Transverse colon (tissue), 4 donors: ENCODE results near the gene NR2C2AP. TPM values are rescaled to one million over a fixed set of nuclear protein-coding genes. Genes with fewer than 3 reads are reported as not detected.

Source experiments
- DNase-seq: peaks from one replicate; pipeline ENCODE4 v3.0.0-alpha.2; 2019
- H3K27ac ChIP-seq, 4 donors: fragments of 200-600 bp; sonication (generic); 2 replicates each; pipeline ENCODE4 v1.5.1; 2016 to 2018; ENCODE audit warnings: inconsistent platforms in 4 of 4
- H3K27me3 ChIP-seq: fragments of 200-600 bp; sonication (generic); 2 replicates; pipeline ENCODE4 v1.5.1; 2017; ENCODE audit warnings: inconsistent platforms
- H3K36me3 ChIP-seq, 4 donors: fragments of 200-600 bp; sonication (generic); 2 replicates each; pipeline ENCODE4 v1.5.1; 2017 to 2019; ENCODE audit warnings: inconsistent platforms in 4 of 4
- H3K4me1 ChIP-seq, 4 donors: fragments of 200-600 bp; sonication (generic); 2 replicates each; pipeline ENCODE4 v1.5.1; 2017 to 2020; ENCODE audit warnings: inconsistent platforms in 4 of 4
- H3K4me3 ChIP-seq, 4 donors: fragments of 200-600 bp; sonication (generic); 1 replicate in 1 of 4; 2 replicates in 3 of 4; pipeline versions ENCODE4 v1.5.1 to v1.6.1; 2017 to 2019; ENCODE audit warnings: inconsistent platforms in 4 of 4
- H3K9me3 ChIP-seq, 2 donors: fragments of 200-600 bp; sonication (generic); 2 replicates each; pipeline ENCODE4 v1.5.1; 2017 to 2019; ENCODE audit warnings: inconsistent platforms in 2 of 2
- EP300 ChIP-seq: sonication (generic); formaldehyde crosslinking; IDR thresholded peaks from one replicate; pipeline ENCODE4 v1.6.1; 2017; ENCODE audit warnings: antibody characterized with exemption, low read depth
- POLR2A ChIP-seq: fragments of 450-650 bp; IDR thresholded peaks from one replicate; pipeline ENCODE4 v1.6.1; 2016; ENCODE audit warnings: antibody characterized with exemption, mild to moderate bottlenecking, moderate library complexity
- POLR2AphosphoS5 ChIP-seq, 3 donors: sonication (generic); formaldehyde crosslinking; IDR thresholded peaks; one replicate each; pipeline ENCODE4 v1.6.1; 2016; ENCODE audit warnings: antibody characterized with exemption in 3 of 3
- WGBS, 2 donors: methylation state at CpG; one replicate each; pipeline ENCODE4 v1.1.5; 2018; ENCODE audit warnings: low coverage in 1 of 2; 5-methylcytosine and 5-hydroxymethylcytosine counted together
- in situ Hi-C, 4 donors: fragments of 200-750 bp; cut with MboI; loops; one replicate each; pipeline versions ENCODE4 v1.15.0 to v1.15.1; 2017; ENCODE audit warnings: low sequenced_read_pairs in 3 of 4, low pct_ligation_motif_present in 1 of 4, low pct_unique_long_range_greater_than_20kb in 1 of 4
- intact Hi-C: fragments of 100-400 bp; cut with DNase I; formaldehyde crosslinking; loops from one replicate; pipeline ENCODE4 v1.15.1; 2023; ENCODE audit warnings: low total_unique reads
- total RNA-seq, 4 donors: library from RNA; depleted of rRNA; stranded (reverse); fragments of >200 nt; gene quantifications; one replicate each; pipeline ENCODE4 v1.1.0, GENCODE V29; 2016
- TF ChIP-seq, protein P1 (sequence below), 5 experiments: fragments of 200-600 bp in 3 of 5; fragments of 450-650 bp in 2 of 5; sonication (generic) in 3 of 5; IDR thresholded peaks; 1 replicate in 2 of 5; 2 replicates in 3 of 5; pipeline ENCODE4 v1.5.1; 2016 to 2017; ENCODE audit warnings: antibody characterized with exemption in 5 of 5, inconsistent platforms in 3 of 5, mild to moderate bottlenecking in 2 of 5, moderate library complexity in 1 of 5

Gene NR2C2AP
- total RNA-seq, 4 donors from 2014 or later: 2.2 to 12.3 (median 6.4) TPM

DNA sequence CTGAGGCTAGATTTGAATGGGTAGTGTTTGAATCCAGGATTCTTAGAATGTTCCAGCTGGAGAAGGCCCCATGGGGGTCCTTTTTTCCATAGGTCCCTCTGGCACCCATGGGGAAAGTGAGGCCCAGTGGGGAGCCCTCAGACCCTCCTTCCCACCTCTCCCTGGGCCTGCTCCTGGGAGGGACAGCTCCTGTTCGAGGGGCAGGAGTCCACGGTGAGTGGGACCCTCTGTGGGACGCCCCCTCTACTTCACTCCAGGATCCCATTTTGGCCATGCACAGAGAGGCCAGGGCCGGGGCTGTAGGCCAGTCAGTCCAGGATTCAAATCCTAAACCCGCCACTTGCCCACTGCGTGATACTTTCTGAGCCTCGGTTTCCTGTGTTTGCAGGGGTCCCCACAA lies 40.7 kb downstream of the NR2C2AP start:
- TF ChIP-seq, protein P1, sequence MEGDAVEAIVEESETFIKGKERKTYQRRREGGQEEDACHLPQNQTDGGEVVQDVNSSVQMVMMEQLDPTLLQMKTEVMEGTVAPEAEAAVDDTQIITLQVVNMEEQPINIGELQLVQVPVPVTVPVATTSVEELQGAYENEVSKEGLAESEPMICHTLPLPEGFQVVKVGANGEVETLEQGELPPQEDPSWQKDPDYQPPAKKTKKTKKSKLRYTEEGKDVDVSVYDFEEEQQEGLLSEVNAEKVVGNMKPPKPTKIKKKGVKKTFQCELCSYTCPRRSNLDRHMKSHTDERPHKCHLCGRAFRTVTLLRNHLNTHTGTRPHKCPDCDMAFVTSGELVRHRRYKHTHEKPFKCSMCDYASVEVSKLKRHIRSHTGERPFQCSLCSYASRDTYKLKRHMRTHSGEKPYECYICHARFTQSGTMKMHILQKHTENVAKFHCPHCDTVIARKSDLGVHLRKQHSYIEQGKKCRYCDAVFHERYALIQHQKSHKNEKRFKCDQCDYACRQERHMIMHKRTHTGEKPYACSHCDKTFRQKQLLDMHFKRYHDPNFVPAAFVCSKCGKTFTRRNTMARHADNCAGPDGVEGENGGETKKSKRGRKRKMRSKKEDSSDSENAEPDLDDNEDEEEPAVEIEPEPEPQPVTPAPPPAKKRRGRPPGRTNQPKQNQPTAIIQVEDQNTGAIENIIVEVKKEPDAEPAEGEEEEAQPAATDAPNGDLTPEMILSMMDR (IDR thresholded peaks at IDR 0.05): no peak
- TF ChIP-seq POLR2A: no peak
- TF ChIP-seq EP300: no peak
- no peak for TF ChIP-seq POLR2AphosphoS5 (IDR thresholded peaks at IDR 0.05)
- Histone ChIP-seq H3K4me1 (no peaks in the 10 kb centered on the region), H3K9me3 (no peaks in the 10 kb centered on the region), H3K4me3 (no peak overlapping the region), H3K36me3 (no peaks in the 10 kb centered on the region), H3K27me3 (no peaks in the 10 kb centered on the region), H3K27ac (no peak overlapping the region)
- DNase-seq: no peak
- intact Hi-C loops: no loop called here
- 90% methylated on average over 7 of the region's 7 CpGs; no CpG with 5 or more reads in 1 of the 2 donors for WGBS, 2 donors
- in situ Hi-C loops: no loop called here

DNA sequence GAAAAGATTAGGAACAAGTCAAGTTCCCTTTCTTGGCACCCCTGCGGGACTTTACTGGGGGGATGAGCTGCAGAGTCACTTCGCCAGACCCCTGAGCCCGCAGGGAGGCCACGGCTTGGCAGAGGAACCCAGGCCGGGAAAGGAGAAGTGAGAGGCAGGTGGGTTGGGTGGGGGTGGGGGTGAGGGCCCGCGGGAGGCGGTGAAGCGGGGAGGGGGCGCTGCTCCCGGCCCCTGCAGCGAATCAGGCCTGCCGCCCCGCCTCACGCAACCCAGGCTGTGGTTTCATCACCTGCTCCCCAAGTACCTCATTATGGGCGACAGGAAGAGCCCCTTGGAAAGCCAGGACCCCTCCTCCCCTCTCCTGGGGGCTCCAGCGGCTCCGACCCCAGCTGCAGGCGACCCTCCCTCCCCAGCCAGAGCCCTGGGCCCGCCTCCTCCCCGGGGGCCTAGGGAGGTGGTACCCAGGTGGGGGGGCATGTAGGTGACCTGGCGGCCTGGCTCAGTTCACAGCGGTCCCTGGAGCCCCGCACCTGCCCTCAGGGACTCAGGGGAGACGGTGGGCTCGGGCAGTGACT lies 42.7 kb downstream of the NR2C2AP start:
- no peaks in the 10 kb centered on the region for H3K9me3 ChIP-seq
- 73% methylated on average over 23 of the region's 26 CpGs; no CpG with 5 or more reads in 1 of the 2 donors for WGBS, 2 donors
- intact Hi-C loops: no loop called here
- DNase-seq: peak; percentile 48
- no peaks in the 10 kb centered on the region for H3K27me3 ChIP-seq
- H3K4me3 ChIP-seq: no peak overlapping the region
- H3K36me3 ChIP-seq: no peaks in the 10 kb centered on the region
- H3K27ac ChIP-seq: peak overlapping the region in 1 of 4 donors; percentile 48
- TF ChIP-seq, protein P1 (IDR thresholded peaks at IDR 0.05): no peak
- no peak for TF ChIP-seq POLR2AphosphoS5 (IDR thresholded peaks at IDR 0.05)
- no peak for TF ChIP-seq EP300
- TF ChIP-seq POLR2A: no peak
- H3K4me1 ChIP-seq: no peaks in the 10 kb centered on the region
- in situ Hi-C loops: no loop called here

DNA sequence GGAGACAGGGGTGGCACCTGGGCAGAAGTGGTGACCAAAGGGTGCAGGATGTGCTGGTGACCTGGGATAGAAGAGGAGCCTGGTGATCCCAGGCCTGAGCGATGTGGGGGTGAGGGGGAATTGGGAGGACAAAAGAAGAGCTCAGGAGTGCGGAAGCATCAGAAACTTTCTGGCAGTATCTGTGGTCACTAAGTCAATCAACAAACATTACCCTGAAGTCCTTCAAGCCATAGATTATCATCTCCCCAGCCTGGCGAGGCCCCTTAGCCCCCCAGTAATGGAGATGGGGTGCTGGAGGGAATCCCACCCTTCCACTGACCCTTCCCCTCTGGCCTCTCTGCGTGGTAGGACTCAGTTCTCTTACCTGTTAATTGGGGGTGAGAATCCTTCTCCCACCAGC lies 43.7 kb downstream of the NR2C2AP start:
- TF ChIP-seq, protein P1 (IDR thresholded peaks at IDR 0.05): no peak
- TF ChIP-seq EP300 (no peak), POLR2AphosphoS5 (IDR thresholded peaks at IDR 0.05) (no peak), POLR2A (no peak)
- DNase-seq: no peak
- no peaks in the 10 kb centered on the region for H3K9me3 ChIP-seq
- no peaks in the 10 kb centered on the region for H3K27me3 ChIP-seq
- no peaks in the 10 kb centered on the region for H3K36me3 ChIP-seq
- intact Hi-C loops (no loop called here), in situ Hi-C loops (no loop called here)
- no peak overlapping the region for H3K4me3 ChIP-seq
- no peaks in the 10 kb centered on the region for H3K4me1 ChIP-seq
- H3K27ac ChIP-seq: no peak overlapping the region
- WGBS, 2 donors: 80 to 92% methylated on average over 1 to 4 of the region's 4 CpGs

DNA sequence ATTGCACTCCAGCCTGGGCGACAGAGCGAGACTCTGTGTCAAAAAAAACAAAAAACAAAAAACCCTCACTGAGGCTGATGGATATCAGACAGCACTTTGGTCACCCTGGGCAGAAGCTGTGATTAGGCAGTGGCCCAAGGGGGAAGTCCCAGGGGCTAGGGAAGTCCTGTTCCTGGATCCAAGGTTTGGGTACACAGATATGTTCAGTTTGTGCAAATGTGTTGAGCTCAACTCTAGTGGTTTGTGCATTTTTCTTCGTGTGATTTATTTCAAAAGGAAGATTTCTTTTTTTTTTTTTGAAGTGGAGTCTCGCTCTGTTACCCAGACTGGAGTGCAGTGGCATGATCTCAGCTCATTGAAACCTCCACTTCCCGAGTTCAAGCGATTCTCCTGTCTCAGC lies 45.4 kb downstream of the NR2C2AP start:
- in situ Hi-C loops: no loop called here
- no peak for DNase-seq
- 62 to 81% methylated on average over 1 to 6 of the region's 6 CpGs for WGBS, 2 donors
- Histone ChIP-seq H3K9me3 (no peaks in the 10 kb centered on the region), H3K4me3 (no peak overlapping the region), H3K27ac (no peak overlapping the region), H3K4me1 (no peaks in the 10 kb centered on the region), H3K36me3 (no peaks in the 10 kb centered on the region), H3K27me3 (no peaks in the 10 kb centered on the region)
- intact Hi-C loops: no loop called here
- TF ChIP-seq POLR2AphosphoS5 (IDR thresholded peaks at IDR 0.05) (no peak), EP300 (no peak), POLR2A (no peak)
- TF ChIP-seq, protein P1 (IDR thresholded peaks at IDR 0.05): no peak
